ENCODE data around the gene AFF3.
"Not testable (repeated sequence)": the region's sequence is repeated elsewhere in the genome, so short reads cannot be mapped to it uniquely, and the experiment has no call there.

AFF3 gene

GRCh38 chr2:99957332-99958133 is 184.9 kb downstream of the AFF3 start:
- no peak for DNase-seq

- no peak for DNase-seq
These were observed 186.0 kb downstream of the AFF3 start for GRCh38 chr2:99956232-99957030.

- DNase-seq = no peak
These were observed 188.6 kb downstream of the AFF3 start for GRCh38 chr2:99953750-99954149.

GRCh38 chr2:99949963-99950362 is 192.4 kb downstream of the AFF3 start:
- no peak for DNase-seq

GRCh38 chr2:99949530-99949929 is 192.9 kb downstream of the AFF3 start:
- no peak for DNase-seq

- no peak for DNase-seq
These were observed 194.4 kb downstream of the AFF3 start for GRCh38 chr2:99948010-99948409.

DNA sequence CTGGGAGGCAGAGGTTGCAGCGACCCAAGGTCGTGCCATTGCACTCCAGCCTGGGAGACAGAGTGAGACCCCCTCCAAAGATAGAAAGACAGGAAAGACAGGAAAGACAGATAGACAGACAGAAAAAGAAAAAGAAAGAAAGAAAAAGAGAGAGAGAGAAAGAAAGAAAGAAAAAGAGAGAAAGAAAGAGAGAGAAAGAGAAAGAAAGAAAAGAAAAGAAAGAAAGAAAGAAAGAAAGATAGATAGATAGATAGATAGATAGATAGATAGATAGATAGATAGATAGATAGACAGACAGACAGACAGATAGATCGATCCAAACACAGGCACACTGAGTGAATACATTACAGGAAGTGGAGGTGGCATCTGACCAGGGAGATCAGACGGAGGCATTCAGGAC is 195.0 kb downstream of the AFF3 start:
- DNase-seq = not testable (repeated sequence)

DNA sequence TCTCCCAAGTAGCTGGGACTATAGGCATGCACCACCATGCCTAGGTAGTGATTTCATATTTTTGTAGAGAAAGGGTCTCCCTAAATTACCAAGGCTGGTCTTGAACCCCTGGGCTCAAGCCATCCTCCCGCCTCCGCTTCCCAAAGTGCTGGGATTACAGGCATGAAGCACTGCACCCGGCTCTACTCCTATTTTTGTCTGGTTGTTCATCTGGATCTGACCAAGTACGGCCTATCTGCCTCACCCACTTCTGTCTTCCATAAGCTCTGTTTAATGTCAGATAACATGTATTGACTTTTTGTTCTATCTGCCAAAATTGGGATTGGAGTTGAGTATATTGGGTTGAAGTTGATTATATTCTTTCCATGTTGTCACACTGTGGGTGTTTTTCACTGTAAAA is 198.4 kb downstream of the AFF3 start:
- DNase-seq = no peak

DNA sequence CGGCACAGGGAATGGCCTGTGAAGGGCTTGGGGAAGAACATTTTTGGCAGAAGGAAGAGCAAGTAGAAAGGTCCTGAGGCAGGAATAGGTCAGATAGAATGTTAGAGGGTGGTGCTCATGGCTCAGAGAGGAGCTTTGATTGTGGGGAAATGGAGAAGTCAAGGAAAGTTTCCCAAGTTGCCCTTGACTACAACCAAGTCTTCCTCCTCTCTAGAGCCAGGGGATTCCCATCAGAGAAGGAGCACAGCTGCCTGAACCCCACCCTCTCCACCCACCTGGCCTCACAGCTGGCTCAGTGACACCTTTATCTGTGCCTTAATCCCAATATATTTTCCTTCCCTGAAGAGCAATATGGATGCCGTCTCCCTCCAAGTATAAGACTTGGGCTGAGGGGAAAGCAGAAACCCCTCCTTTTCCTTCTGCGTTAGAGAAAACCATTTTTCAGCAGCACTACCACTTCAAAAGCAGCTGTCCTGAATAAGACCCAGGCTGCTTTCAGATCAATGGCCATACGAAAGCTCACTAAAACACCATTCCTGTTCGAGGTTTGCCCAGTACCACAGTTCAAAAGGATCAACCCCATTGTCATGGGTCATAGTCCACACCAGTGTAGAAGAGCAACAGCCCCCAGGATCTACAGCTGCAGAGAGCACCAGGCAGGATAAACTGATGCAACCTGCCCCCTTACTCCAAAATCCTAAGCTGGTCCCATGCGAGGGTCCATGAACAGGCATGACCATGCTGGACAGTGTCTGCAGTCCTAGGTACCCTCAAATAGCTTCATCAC is 199.6 kb downstream of the AFF3 start:
- no peak for DNase-seq

GRCh38 chr2:99940963-99941362 is 201.4 kb downstream of the AFF3 start:
- DNase-seq = no peak

DNA sequence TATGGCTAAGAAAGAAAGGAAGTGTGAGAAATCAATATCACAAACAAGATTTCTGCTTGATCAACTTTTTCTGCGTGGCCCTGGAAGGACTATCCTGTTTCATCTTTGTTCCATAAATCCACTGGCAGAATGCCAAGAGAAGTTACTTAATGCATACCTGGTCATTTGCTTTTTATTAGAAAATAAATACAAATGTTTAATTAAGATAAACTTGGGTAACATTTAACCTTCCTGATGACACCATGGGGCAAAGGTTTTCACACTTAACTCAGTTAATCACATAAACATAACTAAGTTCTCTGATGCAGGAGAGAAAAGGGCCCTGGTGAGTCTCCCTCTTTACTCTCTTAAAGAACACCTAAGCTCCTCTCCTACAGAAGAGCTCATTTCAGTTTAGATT is 203.3 kb downstream of the AFF3 start:
- DNase-seq = no peak

DNA sequence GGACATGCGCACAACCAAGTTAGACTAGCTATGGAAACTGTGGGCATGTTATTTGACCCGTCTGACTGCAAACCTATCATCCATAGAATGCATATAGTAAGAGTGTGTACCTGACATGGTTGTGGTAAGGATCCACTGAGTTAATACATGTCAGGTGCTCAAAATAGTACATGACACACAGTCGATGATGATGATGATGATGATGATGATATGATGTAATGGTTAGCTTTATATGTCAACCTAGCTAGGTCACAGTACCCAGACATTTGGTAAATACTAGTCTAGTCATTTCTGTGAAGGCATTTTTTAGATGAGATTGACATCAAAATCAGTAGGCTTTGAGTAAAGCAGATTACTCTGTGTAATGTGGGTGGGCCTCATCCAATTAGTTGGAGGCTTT is 204.1 kb downstream of the AFF3 start:
- no peak for DNase-seq

- no peak for DNase-seq
These were observed 206.3 kb downstream of the AFF3 start for GRCh38 chr2:99936065-99936464.

GRCh38 chr2:99935662-99936061 is 206.7 kb downstream of the AFF3 start:
- DNase-seq = no peak

- DNase-seq = no peak
These were observed 208.3 kb downstream of the AFF3 start for GRCh38 chr2:99933894-99934650.

- not testable (repeated sequence) for DNase-seq
These were observed 208.9 kb downstream of the AFF3 start for GRCh38 chr2:99933491-99933890.

GRCh38 chr2:99928470-99929053 is 213.8 kb downstream of the AFF3 start:
- DNase-seq = no peak

GRCh38 chr2:99927690-99928207 is 214.6 kb downstream of the AFF3 start:
- not testable (repeated sequence) for DNase-seq

- no peak for DNase-seq
These were observed 215.4 kb downstream of the AFF3 start for GRCh38 chr2:99926986-99927385.

DNA sequence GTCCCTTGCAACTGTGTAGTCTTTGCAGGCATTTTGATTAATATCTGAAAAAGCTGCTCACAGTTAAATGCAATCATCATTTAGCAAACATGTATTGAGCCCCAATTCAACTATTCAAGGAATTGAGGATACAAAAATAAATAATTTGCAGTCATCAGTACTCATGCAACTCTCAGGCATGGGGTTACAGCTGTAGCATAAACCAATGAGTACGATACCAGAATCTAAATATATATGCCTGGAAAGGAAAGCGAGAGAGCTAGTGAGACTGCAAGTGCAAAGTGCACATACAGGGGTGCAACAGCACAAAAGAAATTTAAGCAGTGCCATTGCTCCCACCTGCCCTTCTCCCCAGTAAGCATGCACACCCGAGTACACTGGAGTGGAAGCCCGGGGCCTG is 216.4 kb downstream of the AFF3 start:
- DNase-seq = no peak

DNA sequence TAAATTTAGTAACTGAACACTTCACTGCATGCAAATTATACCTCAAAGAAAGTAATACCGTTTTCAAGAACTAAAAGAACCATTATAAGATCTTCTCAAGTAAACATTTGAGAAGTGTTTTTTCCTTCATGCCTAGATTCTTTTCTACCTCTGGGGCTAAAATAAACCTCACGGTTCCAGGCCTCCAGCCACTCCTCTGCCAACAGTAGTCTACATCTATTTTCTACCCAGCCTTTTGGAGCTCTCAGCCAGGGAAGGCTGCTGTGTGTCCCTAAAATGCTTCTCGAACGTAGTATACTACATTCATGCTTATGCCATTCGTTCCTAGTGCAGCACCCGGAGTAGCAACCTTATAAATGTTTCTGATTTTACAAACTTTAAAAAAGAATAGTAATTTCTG is 219.7 kb downstream of the AFF3 start:
- no peak for DNase-seq

DNA sequence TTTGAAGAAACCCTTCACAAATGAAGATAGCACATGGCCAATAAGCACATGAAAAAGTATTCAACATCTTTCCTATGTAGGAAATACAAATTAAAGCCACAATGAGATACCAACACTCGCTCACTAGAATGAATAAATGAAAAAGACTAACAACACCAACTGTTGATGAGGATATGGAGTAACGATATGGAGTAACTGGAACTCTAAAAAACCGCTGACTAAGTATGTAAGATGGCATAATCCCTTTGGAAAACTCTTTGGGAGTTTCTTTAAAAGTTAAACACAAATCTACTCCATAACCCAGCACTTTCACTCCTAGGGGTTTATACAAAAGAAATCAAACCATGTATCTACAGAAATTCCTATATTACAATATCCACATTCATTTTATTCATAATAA is 220.5 kb downstream of the AFF3 start:
- no peak for DNase-seq

All from amniotic stem cell (primary cell).